Upper lobe of right lung (tissue), 1 donor: ENCODE data around the gene MORC1. TPM values are rescaled to one million over a fixed set of nuclear protein-coding genes. Genes with fewer than 3 reads are reported as not detected.

Experiments used
- ATAC-seq: fragments of 200-7000 bp; cut with Tn5 transposase; one replicate; pipeline ENCODE4 v1.9.1; 2020; ENCODE audit warnings: mild to moderate bottlenecking, moderate library complexity
- DNase-seq: peaks from one replicate; pipeline ENCODE4 v3.0.0-alpha.2; 2020
- H3K27ac ChIP-seq: fragments of 200-600 bp; one replicate; pipeline ENCODE4 v1.8.0; 2022
- H3K27me3 ChIP-seq: fragments of 200-600 bp; one replicate; pipeline ENCODE4 v1.8.0; 2022; ENCODE audit warnings: mild to moderate bottlenecking
- H3K36me3 ChIP-seq: fragments of 200-600 bp; one replicate; pipeline ENCODE4 v1.8.0; 2022
- H3K4me1 ChIP-seq: fragments of 200-600 bp; one replicate; pipeline ENCODE4 v1.8.0; 2022
- H3K4me3 ChIP-seq: fragments of 200-600 bp; one replicate; pipeline ENCODE4 v1.8.0; 2022; ENCODE audit warnings: mild to moderate bottlenecking
- H3K9me3 ChIP-seq: fragments of 200-600 bp; one replicate; pipeline ENCODE4 v1.8.0; 2022
- CTCF ChIP-seq: fragments of 200-600 bp; IDR thresholded peaks from one replicate; pipeline ENCODE4 v1.8.0; 2022; ENCODE audit warnings: antibody characterized with exemption
- intact Hi-C: fragments of 100-400 bp; cut with DNase I; formaldehyde crosslinking; loops from one replicate; pipeline ENCODE4 v1.11.0; 2022
- long read RNA-seq: library from polyadenylated mRNA; unstranded; transcript quantifications from one replicate; pipeline ENCODE4 v2.0.0, GENCODE V29; 2021
- total RNA-seq: library from RNA; stranded (reverse); fragmentation: NEBNext Ultra II Directional; extraction: Animal tissue kit (Norgen Biotek cat#: 25700); gene quantifications from one replicate; pipeline ENCODE4 v1.2.1, GENCODE V29; 2021
- donor health status: DM: no; HTN: yes; CAD: no; lungs with severe emphysema.

Gene MORC1
- total RNA-seq: not detected
- long read RNA-seq: 0 reads

- Histone ChIP-seq H3K36me3 (no peaks in the 10 kb centered on the region), H3K4me3 (no peak within 1 kb of the TSS), H3K4me1 (no peaks in the 10 kb centered on the region), H3K9me3 (no peaks in the 10 kb centered on the region), H3K27me3 (no peaks in the 10 kb centered on the region), H3K27ac (no peak within 1 kb of the TSS)
- ATAC-seq: peak; percentile 29
- intact Hi-C loops: no loop called here
- no peak for TF ChIP-seq CTCF
- no peak for DNase-seq
Measured at GRCh38 chr3:109117939-109118338, at the start of gene MORC1. TSS of gene MORC1 (minus strand) at chr3:109118134. CDS start at chr3:109118059, 75 bp downstream.

GRCh38 chr3:109165905-109166304 is 48.0 kb upstream of the MORC1 start:
- no peak for ATAC-seq
- no peak for DNase-seq
- H3K9me3 ChIP-seq: no peaks in the 10 kb centered on the region
- H3K27me3 ChIP-seq: no peaks in the 10 kb centered on the region
- intact Hi-C loops: no loop called here
- H3K4me1 ChIP-seq: no peaks in the 10 kb centered on the region
- H3K27ac ChIP-seq: no peak overlapping the region
- TF ChIP-seq CTCF: no peak
- no peak overlapping the region for H3K4me3 ChIP-seq
- no peaks in the 10 kb centered on the region for H3K36me3 ChIP-seq

GRCh38 chr3:109161487-109162123 is 43.7 kb upstream of the MORC1 start:
- no peaks in the 10 kb centered on the region for H3K27me3 ChIP-seq
- ATAC-seq (no peak), DNase-seq (no peak)
- no peak overlapping the region for H3K27ac ChIP-seq
- H3K9me3 ChIP-seq: no peaks in the 10 kb centered on the region
- TF ChIP-seq CTCF: no peak
- H3K4me1 ChIP-seq: no peaks in the 10 kb centered on the region
- no peak overlapping the region for H3K4me3 ChIP-seq
- intact Hi-C loops: no loop called here
- no peaks in the 10 kb centered on the region for H3K36me3 ChIP-seq

GRCh38 chr3:109155828-109156227 is 37.9 kb upstream of the MORC1 start:
- no peak for DNase-seq

GRCh38 chr3:109154979-109155378 is 37.0 kb upstream of the MORC1 start:
- no peaks in the 10 kb centered on the region for H3K4me1 ChIP-seq
- no peak overlapping the region for H3K27ac ChIP-seq
- no peaks in the 10 kb centered on the region for H3K36me3 ChIP-seq
- no peak for TF ChIP-seq CTCF
- no peaks in the 10 kb centered on the region for H3K27me3 ChIP-seq
- H3K9me3 ChIP-seq: no peaks in the 10 kb centered on the region
- no peak overlapping the region for H3K4me3 ChIP-seq
- no peak for ATAC-seq
- no peak for DNase-seq
- intact Hi-C loops: no loop called here

More at GRCh38 chr3:109155828-109156227, 37.9 kb upstream of the MORC1 start:
- TF ChIP-seq CTCF: no peak
- H3K4me3 ChIP-seq: no peak overlapping the region
- H3K27ac ChIP-seq: no peak overlapping the region
- no peaks in the 10 kb centered on the region for H3K27me3 ChIP-seq
- no peaks in the 10 kb centered on the region for H3K36me3 ChIP-seq
- H3K9me3 ChIP-seq: no peaks in the 10 kb centered on the region
- intact Hi-C loops: no loop called here
- no peaks in the 10 kb centered on the region for H3K4me1 ChIP-seq
- ATAC-seq: no peak

- Histone ChIP-seq H3K36me3 (no peaks in the 10 kb centered on the region), H3K27me3 (no peaks in the 10 kb centered on the region), H3K27ac (no peak overlapping the region), H3K4me3 (no peak overlapping the region), H3K4me1 (no peaks in the 10 kb centered on the region), H3K9me3 (no peaks in the 10 kb centered on the region)
- DNase-seq (no peak), ATAC-seq (no peak)
- intact Hi-C loops: no loop called here
- no peak for TF ChIP-seq CTCF
Measured at GRCh38 chr3:109152320-109152719, 34.4 kb upstream of the MORC1 start.
